ENCODE results near the gene ME3. TPM values are rescaled to one million over a fixed set of nuclear protein-coding genes. Genes with fewer than 3 reads are reported as not detected.

The ME3 gene
- total RNA-seq, 6 experiments from 2014 or later, result 1.9 to 8.5 (median 4.6) TPM

DNA sequence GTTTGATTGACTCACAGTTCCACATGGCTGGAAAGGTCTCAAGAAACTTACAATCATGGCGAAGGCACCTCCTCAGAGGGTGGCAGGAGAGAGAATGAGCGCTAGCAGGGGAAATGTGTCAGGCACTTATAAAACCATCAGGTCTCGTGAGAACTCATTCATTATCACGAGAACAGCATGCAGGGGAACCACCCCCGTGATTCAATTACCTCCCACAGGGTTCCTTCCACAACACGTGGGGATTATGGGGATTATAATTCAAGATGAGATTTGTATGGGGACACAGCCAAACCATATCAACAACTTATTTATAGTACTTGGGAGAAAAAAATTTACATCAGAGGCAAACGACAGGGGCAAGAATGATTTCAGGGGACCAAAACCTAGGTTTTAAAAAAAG is 3.0 kb downstream of the ME3 start:
- Histone ChIP-seq H3K4me3 (no peak overlapping the region), H3K27ac (no peak overlapping the region), H3K9me3 (no peaks in the 10 kb centered on the region), H3K27me3 (no peaks in the 10 kb centered on the region), H3K36me3 (no peaks in the 10 kb centered on the region), H3K4me1 (peaks cover 0 to 15% (median 6%) of the 10 kb centered on the region in 4 donors)
- ATAC-seq, result no peak
- 68% methylated on average over 6 of the region's 7 CpGs for WGBS (ENCODE audit: insufficient coverage, low coverage, low lambda C conversion rate, missing lambda C conversion rate)
- no peak for DNase-seq
- intact Hi-C loops (cut with DNase I), result no loop called here
- no peak for TF ChIP-seq POLR2A (IDR thresholded peaks at IDR 0.05)
- TF ChIP-seq, protein P1, sequence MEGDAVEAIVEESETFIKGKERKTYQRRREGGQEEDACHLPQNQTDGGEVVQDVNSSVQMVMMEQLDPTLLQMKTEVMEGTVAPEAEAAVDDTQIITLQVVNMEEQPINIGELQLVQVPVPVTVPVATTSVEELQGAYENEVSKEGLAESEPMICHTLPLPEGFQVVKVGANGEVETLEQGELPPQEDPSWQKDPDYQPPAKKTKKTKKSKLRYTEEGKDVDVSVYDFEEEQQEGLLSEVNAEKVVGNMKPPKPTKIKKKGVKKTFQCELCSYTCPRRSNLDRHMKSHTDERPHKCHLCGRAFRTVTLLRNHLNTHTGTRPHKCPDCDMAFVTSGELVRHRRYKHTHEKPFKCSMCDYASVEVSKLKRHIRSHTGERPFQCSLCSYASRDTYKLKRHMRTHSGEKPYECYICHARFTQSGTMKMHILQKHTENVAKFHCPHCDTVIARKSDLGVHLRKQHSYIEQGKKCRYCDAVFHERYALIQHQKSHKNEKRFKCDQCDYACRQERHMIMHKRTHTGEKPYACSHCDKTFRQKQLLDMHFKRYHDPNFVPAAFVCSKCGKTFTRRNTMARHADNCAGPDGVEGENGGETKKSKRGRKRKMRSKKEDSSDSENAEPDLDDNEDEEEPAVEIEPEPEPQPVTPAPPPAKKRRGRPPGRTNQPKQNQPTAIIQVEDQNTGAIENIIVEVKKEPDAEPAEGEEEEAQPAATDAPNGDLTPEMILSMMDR (IDR thresholded peaks at IDR 0.05), result no peak

GRCh38 chr11:86668929-86669328 is 3.5 kb downstream of the ME3 start:
- ATAC-seq, result no peak
- TF ChIP-seq, protein P1 (IDR thresholded peaks at IDR 0.05), result no peak
- no peak for TF ChIP-seq POLR2A (IDR thresholded peaks at IDR 0.05)
- intact Hi-C loops (cut with DNase I), result no loop called here

GRCh38 chr11:86666193-86666592 is 6.2 kb downstream of the ME3 start:
- DNase-seq, result no peak
- intact Hi-C loops (cut with DNase I), result no loop called here
- Histone ChIP-seq H3K9me3 (no peaks in the 10 kb centered on the region), H3K36me3 (no peaks in the 10 kb centered on the region), H3K4me1 (peaks cover 0 to 4% (median 0%) of the 10 kb centered on the region in 4 donors), H3K27ac (no peak overlapping the region), H3K27me3 (no peaks in the 10 kb centered on the region), H3K4me3 (no peak overlapping the region)
- no peak for ATAC-seq
- 13% methylated on average over 1 of the region's 1 CpG for WGBS (ENCODE audit: insufficient coverage, low coverage, low lambda C conversion rate, missing lambda C conversion rate)
- TF ChIP-seq POLR2A (IDR thresholded peaks at IDR 0.05), result no peak
- TF ChIP-seq, protein P1 (IDR thresholded peaks at IDR 0.05), result no peak

More at GRCh38 chr11:86668929-86669328, 3.5 kb downstream of the ME3 start:
- peaks cover 0 to 15% (median 6%) of the 10 kb centered on the region in 4 donors for H3K4me1 ChIP-seq
- no peaks in the 10 kb centered on the region for H3K27me3 ChIP-seq
- H3K9me3 ChIP-seq, result no peaks in the 10 kb centered on the region
- H3K4me3 ChIP-seq, result no peak overlapping the region
- no peak overlapping the region for H3K27ac ChIP-seq
- no peak for DNase-seq
- no peaks in the 10 kb centered on the region for H3K36me3 ChIP-seq

DNA sequence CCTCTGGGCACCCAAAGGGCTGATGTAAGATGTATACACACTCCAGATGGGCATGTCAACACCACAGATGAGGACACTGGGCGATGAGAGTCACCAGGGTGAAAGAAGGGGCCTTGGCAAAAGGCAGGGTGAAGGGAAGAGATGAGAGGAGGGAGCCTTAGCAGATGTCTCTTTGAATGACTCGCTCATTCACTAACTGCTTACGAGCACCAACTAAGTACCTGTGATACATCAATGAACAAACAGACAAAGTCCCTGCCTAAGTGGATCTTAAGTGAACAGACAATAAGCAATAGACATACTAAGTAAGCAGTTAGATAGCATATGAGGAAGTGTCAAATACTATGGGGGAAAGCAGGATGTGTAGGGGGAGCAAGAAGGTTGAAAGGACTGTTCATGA is 7.5 kb downstream of the ME3 start:
- DNase-seq (no peak), ATAC-seq (no peak)
- Histone ChIP-seq H3K27ac (no peak overlapping the region), H3K36me3 (no peaks in the 10 kb centered on the region), H3K4me3 (no peak overlapping the region), H3K27me3 (no peaks in the 10 kb centered on the region), H3K9me3 (no peaks in the 10 kb centered on the region), H3K4me1 (no peaks in the 10 kb centered on the region)
- TF ChIP-seq POLR2A (IDR thresholded peaks at IDR 0.05), result no peak
- TF ChIP-seq, protein P1 (IDR thresholded peaks at IDR 0.05), result no peak
- intact Hi-C loops (cut with DNase I), result no loop called here
- WGBS (ENCODE audit: insufficient coverage, low coverage, low lambda C conversion rate, missing lambda C conversion rate), result 81% methylated on average over 3 of the region's 3 CpGs

DNA sequence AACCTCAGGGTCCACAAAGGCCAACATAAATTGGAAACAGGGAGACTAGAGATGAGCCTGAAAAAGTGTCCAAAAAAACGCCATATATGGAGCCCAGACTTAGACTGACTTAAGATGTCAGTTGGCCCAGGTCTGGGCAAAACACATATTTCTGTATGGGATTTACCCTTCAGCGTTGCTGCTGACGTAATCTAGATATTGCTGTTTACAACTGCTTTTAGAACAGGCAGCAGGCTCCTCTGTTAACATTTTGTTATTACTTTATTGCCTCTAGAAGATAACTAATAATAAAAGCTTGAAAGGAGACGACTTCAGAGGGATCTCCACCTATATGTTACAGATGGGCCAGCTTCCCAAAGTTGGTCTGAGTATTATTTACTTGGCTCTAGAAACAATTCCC is 8.7 kb downstream of the ME3 start:
- Histone ChIP-seq H3K27me3 (no peaks in the 10 kb centered on the region), H3K36me3 (no peaks in the 10 kb centered on the region), H3K9me3 (no peaks in the 10 kb centered on the region), H3K27ac (no peak overlapping the region), H3K4me3 (no peak overlapping the region), H3K4me1 (no peaks in the 10 kb centered on the region)
- TF ChIP-seq, protein P1 (IDR thresholded peaks at IDR 0.05), result no peak
- TF ChIP-seq POLR2A (IDR thresholded peaks at IDR 0.05), result no peak
- ATAC-seq (no peak), DNase-seq (no peak)
- intact Hi-C loops (cut with DNase I), result no loop called here
- 86% methylated on average over 3 of the region's 4 CpGs for WGBS (ENCODE audit: insufficient coverage, low coverage, low lambda C conversion rate, missing lambda C conversion rate)

Data from right lobe of liver (tissue), 6 donors.